LNCaP clone FGC (cell line): ENCODE measurements around the gene DYNC1I1.
A peak's percentile ranks its signal among the peaks of the same experiment; 100 is the strongest.

Experiments
- DNase-seq: peaks from one replicate; pipeline ENCODE4 v3.0.0-alpha.2; 2011; ENCODE audit warnings: low read depth
- H3K4me3 ChIP-seq: 2 replicates; pipeline ENCODE4 v1.5.1; 2011; ENCODE audit warnings: mild to moderate bottlenecking, low read depth, low read length, control low read depth
- TF ChIP-seq, protein P1 (sequence below): IDR thresholded peaks from 2 replicates; pipeline ENCODE4 v1.5.1; 2012; ENCODE audit warnings: mild to moderate bottlenecking; ENCODE audit not compliant: control insufficient read depth, insufficient read depth; ENCODE audit errors: extremely low read depth

DYNC1I1 gene

DNA sequence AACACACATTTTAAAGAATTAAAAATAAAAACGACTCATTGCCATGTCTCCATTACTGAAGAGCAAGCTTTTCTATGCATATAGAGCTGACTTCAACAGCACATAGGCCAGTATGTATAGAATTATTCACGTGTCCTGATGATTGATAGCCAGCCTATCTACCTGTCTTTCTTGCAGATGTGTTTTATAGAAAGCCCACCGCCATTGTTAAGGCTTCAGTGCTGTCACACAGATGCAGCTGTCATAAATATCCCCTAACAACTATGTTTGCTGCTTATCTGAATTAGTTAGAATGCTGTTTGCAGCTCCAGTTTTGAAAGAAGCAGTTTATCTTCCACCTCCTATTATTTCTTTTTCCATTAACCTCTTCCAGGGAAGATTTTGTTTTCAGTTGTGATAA, 313.6 kb downstream of the DYNC1I1 start:
- no peak for DNase-seq
- no peak overlapping the region for H3K4me3 ChIP-seq
- TF ChIP-seq, protein P1, sequence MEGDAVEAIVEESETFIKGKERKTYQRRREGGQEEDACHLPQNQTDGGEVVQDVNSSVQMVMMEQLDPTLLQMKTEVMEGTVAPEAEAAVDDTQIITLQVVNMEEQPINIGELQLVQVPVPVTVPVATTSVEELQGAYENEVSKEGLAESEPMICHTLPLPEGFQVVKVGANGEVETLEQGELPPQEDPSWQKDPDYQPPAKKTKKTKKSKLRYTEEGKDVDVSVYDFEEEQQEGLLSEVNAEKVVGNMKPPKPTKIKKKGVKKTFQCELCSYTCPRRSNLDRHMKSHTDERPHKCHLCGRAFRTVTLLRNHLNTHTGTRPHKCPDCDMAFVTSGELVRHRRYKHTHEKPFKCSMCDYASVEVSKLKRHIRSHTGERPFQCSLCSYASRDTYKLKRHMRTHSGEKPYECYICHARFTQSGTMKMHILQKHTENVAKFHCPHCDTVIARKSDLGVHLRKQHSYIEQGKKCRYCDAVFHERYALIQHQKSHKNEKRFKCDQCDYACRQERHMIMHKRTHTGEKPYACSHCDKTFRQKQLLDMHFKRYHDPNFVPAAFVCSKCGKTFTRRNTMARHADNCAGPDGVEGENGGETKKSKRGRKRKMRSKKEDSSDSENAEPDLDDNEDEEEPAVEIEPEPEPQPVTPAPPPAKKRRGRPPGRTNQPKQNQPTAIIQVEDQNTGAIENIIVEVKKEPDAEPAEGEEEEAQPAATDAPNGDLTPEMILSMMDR, result no peak

GRCh38 chr7:96088579-96088978, 316.2 kb downstream of the DYNC1I1 start:
- TF ChIP-seq, protein P1, result no peak
- no peak overlapping the region for H3K4me3 ChIP-seq
- DNase-seq, result peak; percentile 46

GRCh38 chr7:96089511-96089910, 317.2 kb downstream of the DYNC1I1 start:
- DNase-seq, result no peak
- TF ChIP-seq, protein P1, result no peak
- no peak overlapping the region for H3K4me3 ChIP-seq

GRCh38 chr7:96090756-96091155, 318.4 kb downstream of the DYNC1I1 start:
- DNase-seq, result no peak
- TF ChIP-seq, protein P1, result no peak
- no peak overlapping the region for H3K4me3 ChIP-seq

- no peak for DNase-seq
- H3K4me3 ChIP-seq, result no peak overlapping the region
- TF ChIP-seq, protein P1, result no peak
Measured at GRCh38 chr7:96093435-96093834, 321.1 kb downstream of the DYNC1I1 start.

DNA sequence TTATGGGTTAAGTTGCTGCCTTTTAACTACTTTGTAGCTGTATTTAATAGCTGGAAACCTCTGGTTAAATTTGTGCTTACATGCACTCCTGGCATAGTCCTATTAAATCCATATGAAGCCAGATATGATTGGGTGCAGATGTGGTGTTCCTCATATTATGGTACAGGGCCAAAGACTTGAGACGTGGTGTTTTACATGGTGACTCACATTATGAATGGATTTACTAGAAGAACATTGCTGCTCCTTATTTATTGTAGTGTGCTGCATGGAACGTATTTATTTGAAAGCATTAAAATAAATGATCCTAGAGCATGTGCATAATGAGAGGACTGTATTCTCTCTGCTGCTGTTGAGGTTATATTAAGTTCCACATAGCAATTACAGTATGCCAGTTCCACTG, 325.5 kb downstream of the DYNC1I1 start:
- DNase-seq, result no peak
- TF ChIP-seq, protein P1, result no peak
- H3K4me3 ChIP-seq, result no peak overlapping the region

DNA sequence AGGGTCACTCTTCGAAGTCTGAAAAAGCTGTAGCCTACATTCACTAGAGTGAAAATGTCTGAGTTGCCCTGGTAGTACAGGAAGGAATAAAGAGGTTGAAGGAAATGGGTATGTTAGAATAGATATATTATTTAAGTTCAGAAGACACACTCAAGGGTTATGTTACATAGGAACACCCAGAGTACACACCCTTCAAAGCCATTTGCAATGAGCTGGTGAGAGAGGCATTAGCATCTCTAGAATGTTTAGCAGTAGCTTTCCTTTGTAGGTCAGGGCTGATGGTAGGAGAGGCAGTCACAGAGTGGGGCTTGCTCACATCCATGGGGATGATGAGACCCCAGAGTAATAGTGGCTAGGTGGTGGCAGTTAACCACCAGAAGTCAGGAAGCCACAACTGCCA, 328.4 kb downstream of the DYNC1I1 start:
- no peak for DNase-seq
- TF ChIP-seq, protein P1, result no peak
- H3K4me3 ChIP-seq, result no peak overlapping the region
